Astrocyte of the hippocampus (primary cell): ENCODE measurements around the gene SND1.
A peak's percentile ranks its signal among the peaks of the same experiment; 100 is the strongest.
"Not testable (repeated sequence)": the region's sequence is repeated elsewhere in the genome, so short reads cannot be mapped to it uniquely, and the experiment has no call there.

Experiments
- DNase-seq: peaks from one replicate; pipeline ENCODE4 v3.0.0; 2011; ENCODE audit warnings: low read depth, low spot score

The SND1 gene

DNA sequence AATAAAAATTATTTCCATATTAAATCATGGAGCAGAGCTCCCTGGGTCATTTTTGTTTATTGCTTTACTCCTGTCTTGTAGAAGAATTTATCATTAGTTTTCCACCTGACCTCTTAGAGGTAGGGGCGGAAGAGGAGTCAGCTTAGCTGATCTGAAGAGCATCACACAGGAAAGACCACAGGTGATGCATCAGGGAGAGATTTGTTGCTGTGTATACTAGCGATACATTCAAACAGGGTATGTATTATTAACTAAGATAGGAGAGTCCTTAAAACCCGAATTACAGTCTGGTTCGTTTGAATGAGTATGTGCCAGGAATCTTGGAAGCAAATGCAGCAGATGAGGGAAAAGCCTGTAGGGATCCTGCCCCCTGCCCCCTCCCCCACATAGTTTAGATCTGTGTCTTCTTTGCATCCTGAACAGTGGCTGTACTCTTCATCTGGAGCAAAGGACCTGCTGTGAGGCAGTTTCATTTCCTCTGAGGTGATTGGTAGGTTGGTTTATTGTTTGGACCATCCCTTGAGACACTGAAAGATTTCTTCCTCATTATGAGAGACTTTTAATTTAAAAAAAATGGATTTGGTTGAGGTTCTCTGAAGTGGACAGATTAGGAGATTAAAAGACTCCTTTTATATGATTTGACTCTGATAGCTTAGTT lies 177.0 kb downstream of the SND1 start:
- no peak for DNase-seq

GRCh38 chr7:127831318-127832219 lies 179.6 kb downstream of the SND1 start:
- no peak for DNase-seq

GRCh38 chr7:127832592-127832991 lies 180.6 kb downstream of the SND1 start:
- DNase-seq = no peak

DNA sequence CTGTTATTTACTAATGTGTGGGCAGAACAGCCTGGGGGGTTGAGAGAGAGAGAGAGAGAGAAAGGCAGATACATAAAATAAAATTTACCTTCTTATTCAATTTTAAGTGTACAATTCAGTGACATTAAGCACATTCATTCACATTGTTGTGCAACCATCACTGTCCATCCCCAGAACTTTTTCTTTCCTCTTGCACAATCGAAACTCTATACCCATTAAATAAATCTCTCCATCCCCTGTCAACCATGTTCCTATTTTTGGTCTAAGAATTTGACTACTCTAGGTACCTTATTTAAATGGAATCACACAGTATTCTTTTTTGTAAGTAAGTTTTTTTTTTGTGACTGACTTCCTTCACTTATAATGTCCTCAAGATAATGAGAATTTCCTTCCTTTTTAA lies 181.6 kb downstream of the SND1 start:
- no peak for DNase-seq

GRCh38 chr7:127835679-127836078 lies 183.7 kb downstream of the SND1 start:
- DNase-seq = no peak

DNA sequence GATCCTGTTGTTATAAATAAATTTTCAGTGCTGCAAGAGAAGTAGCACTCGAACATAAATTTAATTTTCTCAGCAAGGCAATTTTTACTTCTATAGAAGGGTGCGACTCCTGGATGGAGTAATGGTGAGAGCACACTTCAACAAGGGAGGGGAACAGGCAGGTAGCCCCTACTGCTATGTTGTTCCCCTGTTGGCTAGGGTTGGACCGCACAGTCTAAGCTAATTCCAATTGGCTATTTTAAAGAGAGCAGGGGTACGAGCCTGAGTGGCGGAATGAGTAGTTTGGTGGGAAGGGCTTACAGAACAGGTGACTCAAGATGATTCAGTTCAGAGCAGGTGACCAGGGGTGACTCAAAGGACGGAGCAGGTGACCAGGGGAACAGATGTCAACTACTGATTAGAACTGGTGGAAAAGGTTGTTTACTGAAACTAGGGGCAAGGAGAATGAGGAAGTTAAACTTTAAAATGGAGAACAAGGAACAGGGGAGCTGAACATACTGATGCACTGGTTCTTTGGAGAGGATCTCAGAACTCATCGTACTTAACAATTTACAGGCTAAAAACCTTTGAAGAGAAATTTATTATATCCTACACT lies 185.9 kb downstream of the SND1 start:
- DNase-seq = not testable (repeated sequence)

DNA sequence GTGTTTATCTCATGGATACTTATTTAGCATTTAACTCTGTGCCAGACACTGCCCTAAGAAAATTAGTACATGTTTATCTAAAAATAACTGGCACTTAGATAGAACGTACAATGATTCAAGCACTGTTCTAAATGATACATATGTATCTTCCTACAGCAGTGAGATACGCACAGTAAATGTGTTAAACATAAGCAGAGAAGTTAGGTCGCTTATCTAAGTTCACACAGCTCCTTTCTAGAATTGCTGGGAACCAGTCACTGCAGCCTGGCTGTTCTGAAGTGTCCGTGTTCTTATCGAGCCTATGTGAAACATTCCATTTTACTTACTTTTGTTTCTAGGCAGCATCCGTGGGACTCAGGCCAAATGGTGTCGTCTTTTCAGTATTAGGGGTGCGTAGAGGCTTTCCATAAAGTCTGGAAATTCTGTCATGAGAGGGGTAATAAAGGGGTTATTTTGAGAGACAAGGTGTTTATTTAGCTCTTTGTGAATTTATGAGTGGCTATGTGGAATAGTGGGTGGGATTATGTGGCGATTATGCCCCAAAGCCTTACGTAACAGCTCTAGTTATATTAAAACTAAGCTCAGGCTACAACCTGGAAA lies 186.9 kb downstream of the SND1 start:
- no peak for DNase-seq

GRCh38 chr7:127840226-127840951 lies 188.4 kb downstream of the SND1 start:
- DNase-seq = no peak

DNA sequence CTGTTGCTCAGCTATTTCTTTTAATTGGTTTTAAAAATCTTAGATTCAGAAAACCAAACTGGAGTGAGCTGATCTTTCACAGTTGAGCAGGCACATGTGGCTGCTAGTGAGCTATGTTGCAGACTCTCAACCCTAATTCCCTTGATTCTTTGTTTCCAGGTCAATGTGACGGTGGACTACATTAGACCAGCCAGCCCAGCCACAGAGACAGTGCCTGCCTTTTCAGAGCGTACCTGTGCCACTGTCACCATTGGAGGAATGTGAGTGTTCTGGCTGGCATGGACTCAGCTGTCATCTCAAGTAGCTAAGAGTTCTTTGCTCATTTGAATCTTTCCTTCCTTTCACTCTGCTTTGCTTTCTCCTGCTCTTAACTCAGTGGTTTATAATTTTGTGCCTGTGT lies 192.2 kb downstream of the SND1 start:
- peak; percentile 15 for DNase-seq

DNA sequence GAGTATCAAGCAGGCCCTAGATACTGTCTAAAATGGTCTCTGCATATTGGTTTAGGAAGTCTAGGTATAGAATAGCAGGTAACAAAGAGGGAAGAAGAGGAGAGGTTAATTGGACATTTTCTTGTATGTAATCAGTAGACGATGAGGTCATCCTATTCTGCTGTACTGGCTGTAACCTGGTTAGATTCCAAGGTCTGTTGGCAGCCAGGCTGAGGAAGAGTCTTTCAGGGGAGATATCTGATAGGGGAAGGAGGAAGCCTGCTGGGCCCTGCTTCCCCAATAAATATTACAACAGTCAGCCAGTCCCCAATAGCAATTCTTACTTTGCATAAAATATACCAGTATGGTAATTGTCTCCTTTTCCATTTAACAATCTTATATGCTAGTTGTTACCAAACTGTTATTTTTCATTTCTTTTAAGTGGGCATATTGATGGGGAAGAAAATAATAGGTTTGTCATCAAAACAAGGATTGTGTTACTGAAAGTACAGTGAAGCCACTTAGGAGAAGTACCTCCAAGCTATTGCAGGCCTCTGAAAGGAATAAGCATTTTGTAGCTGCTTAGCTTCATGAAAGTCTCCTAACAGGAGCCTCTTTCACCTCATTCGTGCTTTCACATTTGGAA lies 192.8 kb downstream of the SND1 start:
- DNase-seq = peak; percentile 57

GRCh38 chr7:127845522-127846214 lies 193.7 kb downstream of the SND1 start:
- DNase-seq = peak; percentile 38

DNA sequence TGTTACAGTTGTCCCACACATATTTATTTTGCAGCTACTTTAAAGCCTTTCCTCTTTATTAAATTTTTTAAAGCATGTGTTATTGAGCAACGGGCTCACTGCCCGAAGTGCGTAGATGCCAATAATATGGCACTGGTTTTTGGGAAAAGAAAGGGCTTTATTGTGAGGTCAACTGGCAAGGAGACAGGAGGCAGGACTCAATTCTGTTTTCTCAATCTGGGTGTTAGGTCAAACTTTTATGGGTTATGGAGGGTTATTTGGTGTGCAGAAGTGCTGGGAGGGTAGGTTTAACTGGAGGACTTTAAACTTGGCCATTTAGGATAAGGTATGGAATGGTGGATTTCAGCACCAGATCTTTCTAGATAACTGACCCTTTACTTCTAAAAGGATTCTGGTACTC lies 195.6 kb downstream of the SND1 start:
- DNase-seq = no peak

- no peak for DNase-seq
These were observed 196.2 kb downstream of the SND1 start for GRCh38 chr7:127848241-127848640.

- DNase-seq = peak; percentile 41
These were observed 198.2 kb downstream of the SND1 start for GRCh38 chr7:127850195-127850594.

DNA sequence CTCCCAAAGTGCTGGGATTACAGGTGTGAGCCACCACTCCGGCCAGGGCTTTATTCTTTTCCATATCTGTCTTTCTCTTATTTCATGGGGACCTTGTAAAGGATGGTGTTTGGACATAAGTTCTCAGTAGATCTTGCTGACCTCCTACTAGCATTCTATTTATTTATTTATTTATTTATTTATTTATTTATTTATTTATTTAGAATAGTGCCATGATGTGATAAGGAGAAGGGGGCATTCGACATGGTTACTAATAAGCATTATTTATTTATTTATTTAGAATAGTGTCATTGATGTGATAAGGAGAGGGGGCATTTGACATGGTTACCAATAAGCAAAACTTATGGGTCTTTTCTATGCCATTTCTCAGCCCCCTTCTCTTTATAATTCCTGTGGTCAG lies 202.4 kb downstream of the SND1 start:
- DNase-seq = no peak

- DNase-seq = no peak
These were observed 205.5 kb downstream of the SND1 start for GRCh38 chr7:127857464-127857841.

- DNase-seq = no peak
These were observed 206.3 kb downstream of the SND1 start for GRCh38 chr7:127858091-127858914.

DNA sequence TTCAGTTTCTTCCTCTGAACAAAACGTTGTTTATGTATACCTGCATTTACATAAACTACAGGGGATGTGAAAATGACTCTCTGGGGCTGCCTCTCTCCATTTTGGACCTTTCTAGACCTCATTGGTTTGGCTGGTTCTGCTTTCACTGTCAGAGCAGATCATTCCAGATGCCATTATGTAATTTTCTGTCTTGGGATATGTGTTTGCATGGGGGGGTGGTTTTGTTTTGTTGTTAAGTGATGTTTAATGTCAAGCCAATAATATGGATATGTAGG lies 206.9 kb downstream of the SND1 start:
- no peak for DNase-seq

DNA sequence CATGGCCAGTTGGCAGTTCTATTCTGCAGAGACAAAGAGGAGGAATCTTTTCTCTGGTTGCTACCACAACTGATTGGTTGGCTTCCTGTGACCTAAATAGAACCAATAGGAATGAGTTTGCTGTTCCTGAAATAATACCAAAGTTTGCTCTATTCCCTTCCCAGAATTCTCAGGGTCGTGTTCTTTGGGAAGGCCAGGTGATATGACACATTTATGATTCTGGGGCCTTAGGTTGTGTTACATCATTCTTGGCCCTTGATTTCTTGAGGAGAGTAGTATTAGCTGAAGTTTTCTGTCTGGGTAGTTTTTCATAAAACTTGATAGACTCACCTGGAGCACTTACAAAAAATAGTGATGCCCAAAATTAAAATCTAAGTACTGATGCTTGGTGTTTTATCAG lies 207.3 kb downstream of the SND1 start:
- DNase-seq = no peak

DNA sequence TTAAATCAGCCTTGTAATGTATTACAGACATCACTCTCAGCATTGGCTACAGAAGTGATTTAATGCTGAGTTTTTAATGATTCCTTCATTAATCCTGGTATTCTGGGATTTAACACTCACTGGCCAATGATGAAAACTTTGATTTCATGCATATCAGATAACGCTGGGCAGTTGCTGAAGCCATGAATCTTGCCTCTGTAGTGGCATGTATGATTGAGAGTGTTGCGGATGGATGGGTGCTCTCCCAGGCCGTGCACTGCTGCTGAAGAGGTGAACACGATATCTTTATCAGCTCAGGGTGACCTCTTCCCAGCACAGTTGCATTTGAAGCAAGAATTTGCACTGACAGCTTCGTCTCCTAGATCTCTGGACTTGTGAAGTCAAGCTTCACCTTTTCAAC lies 210.5 kb downstream of the SND1 start:
- DNase-seq = no peak
